ENCODE data around the gene RNASEH1. TPM values are rescaled to one million over a fixed set of nuclear protein-coding genes. Genes with fewer than 3 reads are reported as not detected.

Gene RNASEH1
- total and polyA plus RNA-seq, 11 donors = 12.8 to 31.4 (median 20.0) TPM

- Histone ChIP-seq H3K27me3 (no peaks in the 10 kb centered on the region), H3K9me3 (no peaks in the 10 kb centered on the region), H3K4me3 (no peak overlapping the region), H3K4me1 (peaks cover 0 to 20% (median 11%) of the 10 kb centered on the region in 12 donors), H3K27ac (no peak overlapping the region), H3K36me3 (peaks cover 0 to 6% (median 0%) of the 10 kb centered on the region in 9 donors)
- TF ChIP-seq CTCF (IDR thresholded peaks at IDR 0.05) (no peak), POLR2A (IDR thresholded peaks at IDR 0.05) (no peak)
- WGBS, 4 donors = 88 to 95% (median 92%) methylated on average over 11 of the region's 11 CpGs
- DNase-seq (no peak), ATAC-seq (no peak)
- intact Hi-C loops (cut with DNase I) = no loop called here
Observed at GRCh38 chr2:3589086-3589485, 31.0 kb upstream of the RNASEH1 start.

GRCh38 chr2:3588084-3588483, 30.0 kb upstream of the RNASEH1 start:
- intact Hi-C loops (cut with DNase I) = no loop called here
- Histone ChIP-seq H3K4me3 (no peak overlapping the region), H3K27ac (no peak overlapping the region), H3K4me1 (peaks cover 0 to 20% (median 13%) of the 10 kb centered on the region in 12 donors), H3K9me3 (no peaks in the 10 kb centered on the region), H3K36me3 (peaks cover 0 to 16% (median 1%) of the 10 kb centered on the region in 9 donors), H3K27me3 (no peaks in the 10 kb centered on the region)
- ATAC-seq = no peak
- 85 to 92% (median 89%) methylated on average over 7 of the region's 7 CpGs for WGBS, 4 donors
- no peak for DNase-seq
- TF ChIP-seq POLR2A (IDR thresholded peaks at IDR 0.05) (no peak), CTCF (IDR thresholded peaks at IDR 0.05) (no peak)

GRCh38 chr2:3587432-3587831, 29.3 kb upstream of the RNASEH1 start:
- ATAC-seq (no peak), DNase-seq (no peak)
- intact Hi-C loops (cut with DNase I) = no loop called here
- Histone ChIP-seq H3K4me3 (no peak overlapping the region), H3K9me3 (no peaks in the 10 kb centered on the region), H3K27ac (peak overlapping the region in 1 of 12 donors; percentile 9), H3K4me1 (peaks cover 0 to 20% (median 13%) of the 10 kb centered on the region in 12 donors), H3K36me3 (peaks cover 0 to 23% (median 6%) of the 10 kb centered on the region in 9 donors), H3K27me3 (no peaks in the 10 kb centered on the region)
- TF ChIP-seq CTCF (IDR thresholded peaks at IDR 0.05) (no peak), POLR2A (IDR thresholded peaks at IDR 0.05) (no peak)
- WGBS, 4 donors = 73 to 78% (median 76%) methylated on average over 6 of the region's 6 CpGs

GRCh38 chr2:3587021-3587420, 28.9 kb upstream of the RNASEH1 start:
- no peaks in the 10 kb centered on the region for H3K9me3 ChIP-seq
- peaks cover 0 to 27% (median 10%) of the 10 kb centered on the region in 9 donors for H3K36me3 ChIP-seq
- intact Hi-C loops (cut with DNase I) = no loop called here
- ATAC-seq = no peak
- no peak overlapping the region for H3K27ac ChIP-seq
- TF ChIP-seq POLR2A (IDR thresholded peaks at IDR 0.05) (no peak), CTCF (IDR thresholded peaks at IDR 0.05) (no peak)
- 61 to 69% (median 65%) methylated on average over 5 of the region's 5 CpGs for WGBS, 4 donors
- no peak for DNase-seq
- H3K4me3 ChIP-seq = no peak overlapping the region
- peaks cover 0 to 20% (median 13%) of the 10 kb centered on the region in 12 donors for H3K4me1 ChIP-seq
- no peaks in the 10 kb centered on the region for H3K27me3 ChIP-seq
